GM23338 (cell line): ENCODE measurements around the gene KRT16. TPM values are rescaled to one million over a fixed set of nuclear protein-coding genes. Genes with fewer than 3 reads are reported as not detected.
A peak's percentile ranks its signal among the peaks of the same experiment; 100 is the strongest.

Source experiments
- ATAC-seq: fragments of 200-7000 bp; cut with Tn5 transposase; 3 replicates; pipeline ENCODE4 v1.9.1; 2020
- DNase-seq: peaks from one replicate; pipeline ENCODE4 v3.0.0-alpha.2; 2015; ENCODE audit warnings: low spot score
- H2AFZ ChIP-seq: fragments of 200-600 bp; sonication (generic); 2 replicates; pipeline ENCODE4 v1.8.0; 2016; ENCODE audit warnings: antibody characterized with exemption, mild to moderate bottlenecking, moderate library complexity
- H3F3A ChIP-seq: fragments of 200-600 bp; sonication (generic); replicated peaks from 2 replicates; pipeline ENCODE4 v1.8.0; 2017; ENCODE audit warnings: antibody characterized with exemption, mixed run types, low read depth
- H3K27ac ChIP-seq: fragments of 200-600 bp; sonication (generic); 2 replicates; pipeline ENCODE4 v1.6.1; 2016; ENCODE audit warnings: low read depth
- H3K27me3 ChIP-seq: fragments of 200-600 bp; sonication (generic); 2 replicates; pipeline ENCODE4 v1.8.0; 2016; ENCODE audit warnings: mild to moderate bottlenecking, mixed run types, moderate library complexity; ENCODE audit not compliant: insufficient read depth
- H3K36me3 ChIP-seq: fragments of 200-600 bp; sonication (generic); 2 replicates; pipeline ENCODE4 v1.8.0; 2016; ENCODE audit warnings: mild to moderate bottlenecking; ENCODE audit not compliant: insufficient read depth
- H3K4me1 ChIP-seq: fragments of 200-600 bp; sonication (generic); 2 replicates; pipeline ENCODE4 v1.8.0; 2016; ENCODE audit warnings: mild to moderate bottlenecking, moderate library complexity; ENCODE audit not compliant: insufficient read depth
- H3K4me2 ChIP-seq: fragments of 200-600 bp; sonication (generic); 2 replicates; pipeline ENCODE4 v1.7.1; 2017; ENCODE audit warnings: mixed run types
- H3K4me3 ChIP-seq: fragments of 200-600 bp; sonication (generic); 2 replicates; pipeline ENCODE4 v1.6.1; 2016; ENCODE audit warnings: mixed run types
- H3K79me2 ChIP-seq: fragments of 200-600 bp; sonication (generic); replicated peaks from 2 replicates; pipeline ENCODE4 v1.8.0; 2017; ENCODE audit warnings: mild to moderate bottlenecking; ENCODE audit not compliant: insufficient read depth
- H3K9me2 ChIP-seq: fragments of 200-600 bp; sonication (generic); 2 replicates; pipeline ENCODE4 v1.8.0; 2017; ENCODE audit not compliant: insufficient read depth
- H4K20me1 ChIP-seq: fragments of 200-600 bp; sonication (generic); replicated peaks from 2 replicates; pipeline ENCODE4 v1.8.0; 2017; ENCODE audit warnings: mild to moderate bottlenecking; ENCODE audit not compliant: insufficient read depth
- H3K27ac Mint-ChIP-seq: 2 replicates; pipeline ENCODE4 v1.8.0; 2020; ENCODE audit warnings: inconsistent platforms, mild to moderate bottlenecking, moderate library complexity, mixed read lengths
- H3K27me3 Mint-ChIP-seq: 3 replicates; pipeline ENCODE4 v1.8.0; 2022; ENCODE audit warnings: low read depth, mild to moderate bottlenecking, moderate library complexity, mixed read lengths, inconsistent platforms; ENCODE audit not compliant: insufficient read depth, poor library complexity
- H3K36me3 Mint-ChIP-seq: 3 replicates; pipeline ENCODE4 v1.8.0; 2021; ENCODE audit warnings: low read depth, mild to moderate bottlenecking, inconsistent platforms, moderate library complexity, mixed read lengths
- H3K4me1 Mint-ChIP-seq: 3 replicates; pipeline ENCODE4 v1.8.0; 2020; ENCODE audit warnings: mild to moderate bottlenecking, inconsistent platforms, mixed read lengths
- H3K4me3 Mint-ChIP-seq: 3 replicates; pipeline ENCODE4 v1.8.0; 2021; ENCODE audit warnings: moderate library complexity, mild to moderate bottlenecking, inconsistent platforms, mixed read lengths
- H3K9me3 Mint-ChIP-seq: 3 replicates; pipeline ENCODE4 v1.8.0; 2020; ENCODE audit warnings: moderate library complexity, mild to moderate bottlenecking, inconsistent platforms, mixed read lengths
- CREB1 ChIP-seq: fragments of 250-450 bp; sonication (Bioruptor Pico); IDR thresholded peaks from 2 replicates; pipeline ENCODE4 v1.5.0; 2020; ENCODE audit warnings: low read depth, mild to moderate bottlenecking, moderate library complexity
- ETS1 ChIP-seq: IDR thresholded peaks from 2 replicates; pipeline ENCODE4 v1.6.1; 2016; ENCODE audit warnings: antibody characterized with exemption
- EZH2phosphoT487 ChIP-seq: fragments of 200-600 bp; sonication (generic); IDR thresholded peaks from one replicate; pipeline ENCODE4 v1.8.1; 2018; ENCODE audit warnings: antibody characterized with exemption; ENCODE audit not compliant: unreplicated experiment
- POLR2AphosphoS5 ChIP-seq: IDR thresholded peaks from 2 replicates; pipeline ENCODE4 v1.6.1; 2016; ENCODE audit warnings: antibody characterized with exemption, low read depth
- REST ChIP-seq: IDR thresholded peaks from one replicate; pipeline ENCODE4 v1.6.1; 2018; ENCODE audit warnings: antibody characterized with exemption; ENCODE audit not compliant: unreplicated experiment
- ZNF331 ChIP-seq: fragments of 250-450 bp; sonication (Bioruptor Pico); IDR thresholded peaks from 2 replicates; pipeline ENCODE4 v1.5.0; 2020; ENCODE audit warnings: low read depth, mild to moderate bottlenecking, moderate library complexity
- ZNF462 ChIP-seq: fragments of 250-450 bp; sonication (Bioruptor Pico); IDR thresholded peaks from 2 replicates; pipeline ENCODE4 v1.5.0; 2020; ENCODE audit warnings: mild to moderate bottlenecking, moderate library complexity
- polyA plus RNA-seq: library from polyadenylated mRNA; unstranded; fragments of >200 nt; fragmentation: Nextera tagmentation; extraction: Ambion mirVana; gene quantifications from 2 replicates; pipeline ENCODE4 v1.2.1, GENCODE V29; 2016
- total RNA-seq: library from RNA; depleted of rRNA; stranded (reverse); fragments of >200 nt; shearing (Covaris generic); gene quantifications from 2 replicates; pipeline ENCODE4 v1.2.3, GENCODE V29; 2014

KRT16 gene
- total and polyA plus RNA-seq, 2 experiments from 2014 or later = not detected

GRCh38 chr17:41599680-41600079 is 12.9 kb downstream of the KRT16 start:
- no peak overlapping the region for H3K4me3 ChIP-seq
- no peak overlapping the region for H3K4me3 Mint-ChIP-seq
- no peaks in the 10 kb centered on the region for H3K9me2 ChIP-seq
- H2AFZ ChIP-seq = no peak overlapping the region
- H3K27ac Mint-ChIP-seq = no peak overlapping the region
- no peaks in the 10 kb centered on the region for H3F3A ChIP-seq
- H3K4me2 ChIP-seq = no peak overlapping the region
- H3K27me3 Mint-ChIP-seq = peaks cover 7% of the 10 kb centered on the region
- no peaks in the 10 kb centered on the region for H3K36me3 Mint-ChIP-seq
- H3K27me3 ChIP-seq = no peaks in the 10 kb centered on the region
- no peak overlapping the region for H3K27ac ChIP-seq
- TF ChIP-seq ZNF331 (CRISPR knock-in tag) = no peak
- TF ChIP-seq REST = no peak
- TF ChIP-seq ZNF462 = no peak
- TF ChIP-seq POLR2AphosphoS5 = no peak
- no peak for TF ChIP-seq EZH2phosphoT487
- TF ChIP-seq CREB1 (CRISPR knock-in tag) = no peak
- no peak for TF ChIP-seq ETS1
- DNase-seq (no peak), ATAC-seq (peak; percentile 58)
- peaks cover 2% of the 10 kb centered on the region; the same call in 2 of the 3 replicates for H3K9me3 Mint-ChIP-seq
- H3K4me1 ChIP-seq = no peaks in the 10 kb centered on the region
- H4K20me1 ChIP-seq = no peaks in the 10 kb centered on the region
- H3K36me3 ChIP-seq = no peaks in the 10 kb centered on the region
- no peaks in the 10 kb centered on the region for H3K79me2 ChIP-seq
- no peaks in the 10 kb centered on the region for H3K4me1 Mint-ChIP-seq
